B cell (primary cell): Measurements from ENCODE around the gene VSTM2B. TPM values are rescaled to one million over a fixed set of nuclear protein-coding genes. Genes with fewer than 3 reads are reported as not detected.

Experiments used
- ATAC-seq: fragments of 200-7000 bp; cut with Tn5 transposase; one replicate; pipeline ENCODE4 v1.10.0; 2021; ENCODE audit warnings: low read depth, mild to moderate bottlenecking, moderate number of reproducible peaks, moderate library complexity
- CTCF ChIA-PET: fragments of 350-600 bp; sonication (Branson Sonifier 250); formaldehyde crosslinking; loops from one replicate; lab custom pipeline; 2021; ENCODE audit warnings: antibody characterized with exemption, inconsistent platforms; lab: Charles Lee
- POLR2A ChIA-PET: fragments of 350-600 bp; sonication (Branson Sonifier 250); formaldehyde crosslinking; loops from one replicate; lab custom pipeline; 2021; ENCODE audit warnings: antibody characterized with exemption; lab: Charles Lee
- DNase-seq: peaks from one replicate; pipeline ENCODE4 v3.0.0; 2013
- H2AFZ ChIP-seq: 2 replicates; pipeline ENCODE4 v1.6.1; 2012; ENCODE audit warnings: mild to moderate bottlenecking, low read depth, low read length; ENCODE audit not compliant: insufficient read depth, poor library complexity, severe bottlenecking
- H3K27ac ChIP-seq, 2 donors: 1 replicate in 1 of 2; 2 replicates in 1 of 2; pipeline ENCODE4 v1.5.1; 2012 to 2013; ENCODE audit warnings: low read length in 2 of 2, mild to moderate bottlenecking in 2 of 2, moderate library complexity in 1 of 2
- H3K27me3 ChIP-seq, 4 experiments: fragments of 200-600 bp in 1 of 4; sonication (generic) in 1 of 4; replicated peaks in 1 of 4; 1 replicate in 2 of 4; 2 replicates in 2 of 4; pipeline versions ENCODE4 v1.6.1 to v1.7.0; 2013 to 2016; ENCODE audit warnings: low read length in 3 of 4, mild to moderate bottlenecking in 2 of 4, mixed read lengths in 1 of 4, moderate library complexity in 1 of 4; ENCODE audit not compliant: insufficient read depth in 4 of 4, control insufficient read depth in 3 of 4; ENCODE audit errors: control extremely low read depth in 1 of 4
- H3K36me3 ChIP-seq, 2 experiments: replicated peaks in 1 of 2; 1 replicate in 1 of 2; 2 replicates in 1 of 2; pipeline versions ENCODE4 v1.6.1 to v1.7.1; 2013; ENCODE audit warnings: low read length in 1 of 2; ENCODE audit not compliant: insufficient read depth in 2 of 2, control insufficient read depth in 1 of 2; ENCODE audit errors: control extremely low read depth in 1 of 2, extremely low read depth in 1 of 2
- H3K4me1 ChIP-seq, 2 donors: fragments of 200-600 bp in 1 of 2; sonication (generic) in 1 of 2; 1 replicate in 1 of 2; 2 replicates in 1 of 2; pipeline versions ENCODE4 v1.5.1 to v1.6.1; 2013 to 2017; ENCODE audit warnings: low read length in 2 of 2; ENCODE audit not compliant: control insufficient read depth in 2 of 2, insufficient read depth in 2 of 2
- H3K4me2 ChIP-seq: replicated peaks from 2 replicates; pipeline ENCODE3; 2012; ENCODE audit warnings: mild to moderate bottlenecking, low read depth, low read length; ENCODE audit not compliant: poor library complexity, severe bottlenecking
- H3K4me3 ChIP-seq, 5 experiments: fragments of 200-600 bp in 1 of 5; sonication (generic) in 1 of 5; 1 replicate in 3 of 5; 2 replicates in 2 of 5; pipeline versions ENCODE4 v1.5.1 to v1.7.0; 2011 to 2016; ENCODE audit warnings: low read length in 4 of 5, mild to moderate bottlenecking in 4 of 5, low read depth in 2 of 5, control low read depth in 1 of 5, moderate library complexity in 1 of 5; ENCODE audit not compliant: insufficient read depth in 1 of 5; ENCODE audit errors: control extremely low read depth in 1 of 5, extremely low read depth in 1 of 5
- H3K79me2 ChIP-seq: fragments of 200-600 bp; sonication (generic); one replicate; pipeline ENCODE4 v1.6.0; 2016; ENCODE audit warnings: low read length; ENCODE audit not compliant: control insufficient read depth, insufficient read depth
- H3K9ac ChIP-seq: fragments of 200-600 bp; sonication (generic); 2 replicates; pipeline ENCODE4 v1.6.1; 2017; ENCODE audit warnings: mild to moderate bottlenecking, low read length, moderate library complexity
- H3K9me3 ChIP-seq, 3 donors: one replicate each; pipeline versions ENCODE4 v1.6.1 to v1.7.1; 2013; ENCODE audit warnings: low read length in 2 of 3; ENCODE audit not compliant: control insufficient read depth in 2 of 3, insufficient read depth in 1 of 3; ENCODE audit errors: control extremely low read depth in 1 of 3
- H4K20me1 ChIP-seq: 2 replicates; pipeline ENCODE4 v1.6.0; 2012; ENCODE audit warnings: mild to moderate bottlenecking, low read length; ENCODE audit not compliant: insufficient read depth, control insufficient read depth, poor library complexity, severe bottlenecking
- H3K27ac Mint-ChIP-seq: one replicate; pipeline ENCODE4 v1.8.0; 2021; ENCODE audit warnings: mixed read lengths
- H3K27me3 Mint-ChIP-seq: one replicate; pipeline ENCODE4 v1.8.0; 2021; ENCODE audit warnings: mixed read lengths
- H3K4me1 Mint-ChIP-seq: one replicate; pipeline ENCODE4 v1.8.0; 2021; ENCODE audit warnings: mixed read lengths
- H3K4me3 Mint-ChIP-seq: one replicate; pipeline ENCODE4 v1.8.0; 2021; ENCODE audit warnings: mixed read lengths
- H3K9me3 Mint-ChIP-seq: one replicate; pipeline ENCODE4 v1.8.0; 2022; ENCODE audit warnings: mixed read lengths; ENCODE audit not compliant: insufficient read depth
- CTCF ChIP-seq: fragments of 200-600 bp; IDR thresholded peaks from one replicate; pipeline ENCODE4 v1.8.0; 2022; ENCODE audit warnings: antibody characterized with exemption, mild to moderate bottlenecking
- EZH2 ChIP-seq: IDR thresholded peaks from 2 replicates; pipeline ENCODE4 v1.6.1; 2012; ENCODE audit warnings: borderline replicate concordance, low read depth, mild to moderate bottlenecking, moderate library complexity, low read length; ENCODE audit not compliant: insufficient read depth, poor library complexity, severe bottlenecking
- WGBS: methylation state at CpG from one replicate; pipeline ENCODE4 v1.1.5; 2013; ENCODE audit warnings: missing lambda C conversion rate; ENCODE audit not compliant: insufficient coverage; 5-methylcytosine and 5-hydroxymethylcytosine counted together
- intact Hi-C: fragments of 100-400 bp; cut with micrococcal nuclease; formaldehyde crosslinking; loops from one replicate; pipeline ENCODE4 v1.10.0; 2022
- polyA plus RNA-seq: library from polyadenylated mRNA; depleted of rRNA; stranded (reverse); fragments of >200 nt; gene quantifications from 2 replicates; pipeline ENCODE4 v1.2.3, GENCODE V29; 2012
- total RNA-seq, 2 donors: library from RNA; stranded (reverse); fragments of 120-200 nt in 1 of 2; gene quantifications; 1 replicate in 1 of 2; 2 replicates in 1 of 2; pipeline versions ENCODE4 v1.2.3 to v1.2.4, GENCODE V29; 2013 to 2022

Gene VSTM2B
- total and polyA plus RNA-seq, 2 donors (not counting 1 experiment from before 2014, with no cell fraction given): not detected

- no peaks in the 10 kb centered on the region for H3K36me3 ChIP-seq
- H3K4me3 ChIP-seq: no peak overlapping the region
- no peak overlapping the region for H3K9ac ChIP-seq
- no peak for ATAC-seq
- H3K27ac ChIP-seq: no peak overlapping the region
- no peak overlapping the region for H3K4me2 ChIP-seq
- H3K4me3 Mint-ChIP-seq: no peak overlapping the region
- ChIA-PET CTCF (no interaction called here), POLR2A (no interaction called here)
- H3K9me3 ChIP-seq: peaks cover 0 to 4% (median 0%) of the 10 kb centered on the region in 3 donors
- TF ChIP-seq CTCF (no peak), EZH2 (no peak)
- intact Hi-C loops: no loop called here
- H2AFZ ChIP-seq: no peak overlapping the region
- no peaks in the 10 kb centered on the region for H3K4me1 Mint-ChIP-seq
- H3K27me3 ChIP-seq: peaks cover 0 to 26% (median 4%) of the 10 kb centered on the region in 4 experiments
- H4K20me1 ChIP-seq: no peaks in the 10 kb centered on the region
- H3K27ac Mint-ChIP-seq: no peak overlapping the region
- H3K27me3 Mint-ChIP-seq: peaks cover 47% of the 10 kb centered on the region
- no peaks in the 10 kb centered on the region for H3K79me2 ChIP-seq
- no peaks in the 10 kb centered on the region for H3K4me1 ChIP-seq
- WGBS: 54% methylated on average over 4 of the region's 5 CpGs
- no peak for DNase-seq
- no peaks in the 10 kb centered on the region for H3K9me3 Mint-ChIP-seq
Observed at GRCh38 chr19:29590278-29590677, 64.5 kb downstream of the VSTM2B start.

GRCh38 chr19:29591670-29592069 lies 65.9 kb downstream of the VSTM2B start:
- ATAC-seq: no peak
- H3K9ac ChIP-seq: no peak overlapping the region
- no peak overlapping the region for H3K4me3 ChIP-seq
- no peaks in the 10 kb centered on the region for H3K4me1 ChIP-seq
- H3K4me3 Mint-ChIP-seq: no peak overlapping the region
- 60% methylated on average over 1 of the region's 3 CpGs for WGBS
- intact Hi-C loops: no loop called here
- POLR2A ChIA-PET: no interaction called here
- no peak overlapping the region for H2AFZ ChIP-seq
- H3K27me3 Mint-ChIP-seq: peaks cover 49% of the 10 kb centered on the region
- no peak overlapping the region for H3K27ac Mint-ChIP-seq
- H3K9me3 ChIP-seq: peaks cover 0 to 4% (median 0%) of the 10 kb centered on the region in 3 donors
- no peak for DNase-seq
- no peaks in the 10 kb centered on the region for H3K9me3 Mint-ChIP-seq
- H3K27ac ChIP-seq: no peak overlapping the region
- H3K79me2 ChIP-seq: no peaks in the 10 kb centered on the region
- no peak for TF ChIP-seq CTCF
- no peak for TF ChIP-seq EZH2
- no peaks in the 10 kb centered on the region for H4K20me1 ChIP-seq
- peaks cover 0 to 30% (median 5%) of the 10 kb centered on the region in 4 experiments for H3K27me3 ChIP-seq
- no peak overlapping the region for H3K4me2 ChIP-seq
- H3K4me1 Mint-ChIP-seq: no peaks in the 10 kb centered on the region
- CTCF ChIA-PET: no interaction called here
- H3K36me3 ChIP-seq: no peaks in the 10 kb centered on the region
